Endodermal cell (in vitro differentiated cells): ENCODE data around the gene SYNE3. TPM values are rescaled to one million over a fixed set of nuclear protein-coding genes. Genes with fewer than 3 reads are reported as not detected.

ENCODE experiments used
- DNase-seq: peaks from one replicate; pipeline ENCODE4 v3.0.0-alpha.2; 2017
- H3K27ac ChIP-seq: 2 replicates; pipeline ENCODE4 v1.5.1; 2013; ENCODE audit warnings: mild to moderate bottlenecking, low read depth, low read length, moderate library complexity
- H3K27me3 ChIP-seq: 2 replicates; pipeline ENCODE4 v1.6.1; 2013; ENCODE audit warnings: mild to moderate bottlenecking, low read length, moderate library complexity; ENCODE audit not compliant: insufficient read depth, control insufficient read depth, poor library complexity, severe bottlenecking
- H3K36me3 ChIP-seq: 2 replicates; pipeline ENCODE4 v1.7.0; 2013; ENCODE audit warnings: mild to moderate bottlenecking, low read length, moderate library complexity; ENCODE audit not compliant: control insufficient read depth, insufficient read depth
- H3K4me1 ChIP-seq: one replicate; pipeline ENCODE4 v1.7.0; 2013; ENCODE audit warnings: low read length; ENCODE audit not compliant: control insufficient read depth, insufficient read depth
- H3K4me3 ChIP-seq: 2 replicates; pipeline ENCODE4 v1.5.1; 2013; ENCODE audit warnings: mild to moderate bottlenecking, low read length, moderate library complexity
- H3K9ac ChIP-seq: 2 replicates; pipeline ENCODE4 v1.6.1; 2013; ENCODE audit warnings: mild to moderate bottlenecking, low read length, moderate library complexity; ENCODE audit not compliant: poor library complexity, severe bottlenecking; ENCODE audit errors: extremely low read depth
- H3K9me3 ChIP-seq: 2 replicates; pipeline ENCODE4 v1.6.1; 2013; ENCODE audit warnings: mild to moderate bottlenecking, low read length, moderate library complexity; ENCODE audit not compliant: control insufficient read depth
- H3K27ac Mint-ChIP-seq: 2 replicates; pipeline ENCODE4 v1.8.0; 2020; ENCODE audit warnings: mixed read lengths
- H3K27me3 Mint-ChIP-seq: 2 replicates; pipeline ENCODE4 v1.8.0; 2021; ENCODE audit warnings: mild to moderate bottlenecking, mixed read lengths; ENCODE audit not compliant: insufficient read depth
- H3K36me3 Mint-ChIP-seq: 2 replicates; pipeline ENCODE4 v1.8.0; 2020; ENCODE audit warnings: low read depth, mixed read lengths
- H3K4me1 Mint-ChIP-seq: 2 replicates; pipeline ENCODE4 v1.8.0; 2020; ENCODE audit warnings: mixed read lengths
- H3K4me3 Mint-ChIP-seq: 2 replicates; pipeline ENCODE4 v1.8.0; 2020; ENCODE audit warnings: mild to moderate bottlenecking, moderate library complexity, mixed read lengths
- H3K9me3 Mint-ChIP-seq: 2 replicates; pipeline ENCODE4 v1.8.0; 2020; ENCODE audit warnings: mild to moderate bottlenecking, mixed read lengths
- CTCF ChIP-seq: fragments of 200-600 bp; sonication (generic); conservative IDR thresholded peaks from 2 replicates; pipeline ENCODE4 v1.5.0; 2021; ENCODE audit warnings: antibody characterized with exemption, mild to moderate bottlenecking
- WGBS, 2 experiments: methylation state at CpG; one replicate each; pipeline versions ENCODE4 v1.1.5 to v1.1.7; 2013; ENCODE audit warnings: missing lambda C conversion rate in 2 of 2, mixed read lengths in 1 of 2; ENCODE audit not compliant: insufficient coverage in 1 of 2, insufficient read length in 1 of 2; 5-methylcytosine and 5-hydroxymethylcytosine counted together
- total RNA-seq, 2 donors: library from RNA; stranded (reverse); fragmentation: NEBNext Ultra II Directional in 1 of 2; extraction: Animal tissue kit (Norgen Biotek cat#: 25700) in 1 of 2; gene quantifications; 2 replicates in 1 of 2; 3 replicates in 1 of 2; pipeline ENCODE4 v1.2.1, GENCODE V29; 2021

Gene SYNE3
- total RNA-seq, 2 donors from 2014 or later = 1.0 to 5.2 TPM

GRCh38 chr14:95562892-95563685, 46.6 kb upstream of the SYNE3 start:
- no peak for TF ChIP-seq CTCF
- Mint-ChIP-seq H3K27me3 (peaks cover 2% of the 10 kb centered on the region), H3K4me1 (peaks cover 3% of the 10 kb centered on the region), H3K4me3 (no peak overlapping the region), H3K9me3 (no peaks in the 10 kb centered on the region), H3K36me3 (no peaks in the 10 kb centered on the region), H3K27ac (no peak overlapping the region)
- H3K4me1 ChIP-seq = no peaks in the 10 kb centered on the region
- no peaks in the 10 kb centered on the region for H3K9me3 ChIP-seq
- peak; percentile 36 for DNase-seq
- H3K36me3 ChIP-seq = no peaks in the 10 kb centered on the region
- no peaks in the 10 kb centered on the region for H3K27me3 ChIP-seq
- WGBS, 2 experiments = 77 to 88% methylated on average over 9 to 18 of the region's 18 CpGs
- H3K4me3 ChIP-seq = no peak overlapping the region
- H3K27ac ChIP-seq = no peak overlapping the region
- H3K9ac ChIP-seq = no peak overlapping the region

- H3K36me3 Mint-ChIP-seq = no peaks in the 10 kb centered on the region
- no peaks in the 10 kb centered on the region for H3K4me1 ChIP-seq
- 17 to 19% methylated on average over 11 to 14 of the region's 14 CpGs for WGBS, 2 experiments
- H3K9me3 ChIP-seq = no peaks in the 10 kb centered on the region
- TF ChIP-seq CTCF = peak; percentile 99
- no peaks in the 10 kb centered on the region for H3K36me3 ChIP-seq
- no peak overlapping the region for H3K27ac ChIP-seq
- H3K27me3 Mint-ChIP-seq = peaks cover 11% of the 10 kb centered on the region
- DNase-seq = peak; percentile 98
- no peak overlapping the region for H3K27ac Mint-ChIP-seq
- H3K9me3 Mint-ChIP-seq = no peaks in the 10 kb centered on the region
- H3K4me1 Mint-ChIP-seq = peaks cover 3% of the 10 kb centered on the region
- H3K27me3 ChIP-seq = no peaks in the 10 kb centered on the region
- no peak overlapping the region for H3K4me3 ChIP-seq
- no peak overlapping the region for H3K9ac ChIP-seq
- no peak overlapping the region for H3K4me3 Mint-ChIP-seq
These were observed 44.6 kb upstream of the SYNE3 start for GRCh38 chr14:95561001-95561412.

- no peaks in the 10 kb centered on the region for H3K9me3 Mint-ChIP-seq
- Histone ChIP-seq H3K9me3 (no peaks in the 10 kb centered on the region), H3K36me3 (no peaks in the 10 kb centered on the region), H3K27me3 (no peaks in the 10 kb centered on the region), H3K27ac (no peak overlapping the region), H3K9ac (no peak overlapping the region), H3K4me3 (no peak overlapping the region), H3K4me1 (peaks cover 3% of the 10 kb centered on the region)
- TF ChIP-seq CTCF = no peak
- H3K4me1 Mint-ChIP-seq = peaks cover 3% of the 10 kb centered on the region
- no peak overlapping the region for H3K27ac Mint-ChIP-seq
- H3K27me3 Mint-ChIP-seq = peaks cover 16% of the 10 kb centered on the region
- no peaks in the 10 kb centered on the region for H3K36me3 Mint-ChIP-seq
- DNase-seq = peak; percentile 27
- H3K4me3 Mint-ChIP-seq = no peak overlapping the region
- 80 to 81% methylated on average over 6 of the region's 6 CpGs for WGBS, 2 experiments
These were observed 42.8 kb upstream of the SYNE3 start for GRCh38 chr14:95559203-95559602.
